ENCODE measurements around the gene NBAS. TPM values are rescaled to one million over a fixed set of nuclear protein-coding genes. Genes with fewer than 3 reads are reported as not detected.

NBAS gene
- total RNA-seq, 1 donor from 2014 or later, result 108 TPM

DNA sequence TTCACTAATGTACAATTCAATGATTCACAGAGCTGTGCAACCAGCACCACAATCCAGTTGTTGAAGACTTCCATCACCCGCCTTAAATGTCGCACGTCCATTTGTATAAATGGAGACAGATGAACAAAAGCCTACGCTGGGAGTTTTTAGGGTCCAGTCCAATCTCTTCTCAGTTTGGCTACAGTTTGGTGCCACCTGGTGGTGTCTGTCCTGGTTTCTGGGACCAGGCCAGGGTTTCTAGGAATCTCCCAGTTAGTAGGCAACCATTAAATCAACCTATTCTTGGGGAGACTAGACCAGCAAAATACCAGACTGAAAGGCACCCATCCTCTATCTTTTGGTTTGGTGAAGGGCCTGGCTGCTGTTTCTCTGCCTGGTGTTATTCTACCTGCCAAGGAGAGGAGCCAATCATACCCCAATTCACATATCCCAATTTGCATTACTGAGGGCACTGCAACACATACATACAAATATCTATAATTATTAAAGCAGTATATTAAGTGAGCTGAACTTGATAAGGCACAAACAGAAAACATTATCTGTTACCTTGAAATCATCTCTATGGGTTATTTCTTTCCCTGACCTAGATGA lies 27.3 kb upstream of the NBAS start:
- peak; percentile 88 for DNase-seq

DNA sequence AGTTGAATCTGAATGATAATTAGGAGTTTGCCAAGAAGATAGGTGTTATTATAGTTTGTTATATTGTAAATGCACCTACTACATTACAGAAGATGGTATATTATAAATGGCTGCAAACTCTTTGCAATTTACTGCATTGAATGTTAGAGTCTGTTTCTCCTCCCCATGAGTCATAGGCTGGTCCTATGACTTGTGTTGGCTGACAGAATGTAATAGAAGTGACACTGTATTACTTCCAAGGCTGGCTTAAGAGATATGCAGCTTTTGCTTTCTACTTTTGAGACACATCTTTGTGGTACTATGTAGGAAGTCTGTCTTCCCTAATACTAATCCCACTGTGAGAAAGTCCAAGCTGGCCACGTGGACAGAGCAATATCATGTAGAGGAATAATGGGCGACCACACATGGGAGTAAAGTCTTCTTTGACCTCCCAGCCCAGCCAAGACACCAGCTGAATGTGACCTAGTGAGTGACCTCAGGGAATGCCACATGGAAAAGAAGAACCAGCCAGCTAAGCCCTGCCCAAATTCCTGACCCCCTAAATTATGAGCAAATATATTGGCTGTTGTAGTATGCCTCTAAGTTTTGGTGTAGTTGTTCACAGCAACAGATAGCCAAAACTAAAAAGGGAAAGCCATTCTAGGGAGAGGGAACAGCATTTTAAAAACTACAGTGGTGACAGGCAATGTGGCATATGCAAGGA lies 23.8 kb upstream of the NBAS start:
- peak; percentile 15 for DNase-seq

DNA sequence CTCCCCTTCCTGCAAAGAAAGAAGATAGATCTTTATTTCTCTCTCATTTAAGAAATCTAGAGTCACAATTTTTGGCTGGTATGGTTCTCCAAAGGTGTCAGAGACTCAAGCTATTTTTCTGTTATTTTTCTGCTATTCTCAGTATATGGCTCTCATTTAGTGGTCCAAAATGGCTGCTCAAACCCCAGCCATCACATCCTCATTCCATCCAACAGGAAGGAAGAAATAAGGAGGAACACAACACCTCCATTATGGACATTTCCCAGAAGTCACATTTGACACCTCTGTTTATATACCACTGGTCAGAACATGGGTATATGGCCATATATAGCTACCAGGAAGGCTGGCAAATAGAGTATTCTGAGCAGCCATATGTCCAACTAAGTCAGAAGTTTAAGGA lies 23.2 kb upstream of the NBAS start:
- DNase-seq, result no peak

DNA sequence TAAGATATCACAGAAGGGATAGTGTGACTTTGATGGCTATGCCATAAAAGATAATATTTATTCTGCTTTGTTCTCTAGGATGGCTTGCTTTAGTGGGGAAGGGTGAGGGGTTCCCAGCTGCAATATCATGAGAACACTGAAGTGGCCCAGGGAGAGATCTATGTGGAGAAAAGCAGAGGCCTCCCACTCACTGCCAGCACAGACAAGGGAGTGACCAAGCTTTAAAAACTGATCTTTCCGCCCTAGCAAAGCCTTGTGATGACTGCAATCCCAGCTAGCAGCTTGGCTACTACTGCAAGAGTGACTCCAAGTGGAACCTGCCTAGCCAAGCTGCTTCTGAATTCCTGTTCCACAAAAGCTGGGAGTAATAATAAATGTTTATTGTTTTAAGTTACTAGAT lies 22.7 kb upstream of the NBAS start:
- DNase-seq, result no peak

DNA sequence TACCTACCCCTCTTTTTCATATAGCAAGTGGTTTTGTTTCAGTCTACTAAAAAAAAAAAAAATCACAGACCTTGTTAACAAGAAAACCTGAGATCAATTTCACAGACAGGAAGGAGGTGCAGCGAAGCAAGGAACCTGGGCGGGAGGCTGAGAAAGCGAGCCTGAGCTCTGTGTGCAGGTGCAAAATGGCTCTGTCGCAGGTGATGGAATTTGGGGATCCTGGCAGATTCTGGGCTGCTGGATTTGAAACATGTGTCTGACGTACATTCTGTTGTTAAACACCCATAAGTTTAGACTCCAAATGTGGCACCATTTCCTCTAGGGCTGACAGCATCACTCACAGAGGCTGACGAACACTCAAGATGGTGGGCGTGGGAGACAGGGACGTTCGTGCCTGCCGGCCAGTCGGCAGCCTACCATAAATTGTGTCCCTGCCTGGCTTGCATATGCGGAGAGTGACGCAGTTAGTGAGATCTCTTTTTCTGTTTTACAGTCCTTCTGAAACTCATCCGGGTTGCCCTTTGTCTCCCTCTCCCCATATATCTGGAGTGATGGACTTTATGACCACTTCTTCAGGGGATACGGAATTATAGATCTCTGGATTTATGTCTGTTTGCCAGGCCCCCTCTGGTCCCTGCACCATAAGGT lies 21.7 kb upstream of the NBAS start:
- DNase-seq, result no peak

DNA sequence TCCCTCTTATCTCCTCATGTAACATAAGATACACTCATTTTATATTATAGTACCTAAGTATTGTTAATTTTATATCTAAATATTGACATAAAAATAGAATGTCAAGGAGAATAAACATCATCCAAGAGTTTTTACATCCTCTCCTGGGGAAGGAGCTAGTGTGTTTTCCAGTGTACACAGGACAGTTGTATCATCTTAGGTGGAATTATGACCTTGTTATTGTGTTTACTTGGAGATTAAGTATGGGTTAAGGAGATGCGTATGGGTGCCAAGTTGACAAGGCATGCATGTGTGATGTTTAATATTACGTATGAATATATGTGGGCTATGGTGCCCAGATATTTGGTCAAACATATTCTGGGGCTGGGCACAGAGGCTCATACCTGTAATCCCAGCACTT lies 19.3 kb upstream of the NBAS start:
- no peak for DNase-seq

DNA sequence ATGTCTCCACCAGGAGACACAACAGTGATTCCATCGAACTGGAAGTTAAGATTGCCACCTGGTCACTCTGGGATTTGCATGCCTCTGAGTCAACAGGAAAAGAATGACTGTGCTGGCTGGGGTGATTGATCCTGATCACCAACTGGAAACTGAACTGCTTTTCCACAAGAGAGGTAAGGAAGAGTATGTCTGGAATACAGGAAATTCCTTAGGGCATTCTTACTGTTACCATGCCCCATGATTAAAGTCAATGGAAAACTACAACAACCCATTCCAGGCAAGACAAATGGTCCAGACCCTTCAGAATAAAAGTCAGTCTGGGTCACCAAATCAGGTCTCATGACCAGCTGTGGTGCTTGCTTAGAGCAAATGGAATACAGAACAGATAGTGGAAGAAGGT lies 18.5 kb upstream of the NBAS start:
- DNase-seq, result peak; percentile 91

DNA sequence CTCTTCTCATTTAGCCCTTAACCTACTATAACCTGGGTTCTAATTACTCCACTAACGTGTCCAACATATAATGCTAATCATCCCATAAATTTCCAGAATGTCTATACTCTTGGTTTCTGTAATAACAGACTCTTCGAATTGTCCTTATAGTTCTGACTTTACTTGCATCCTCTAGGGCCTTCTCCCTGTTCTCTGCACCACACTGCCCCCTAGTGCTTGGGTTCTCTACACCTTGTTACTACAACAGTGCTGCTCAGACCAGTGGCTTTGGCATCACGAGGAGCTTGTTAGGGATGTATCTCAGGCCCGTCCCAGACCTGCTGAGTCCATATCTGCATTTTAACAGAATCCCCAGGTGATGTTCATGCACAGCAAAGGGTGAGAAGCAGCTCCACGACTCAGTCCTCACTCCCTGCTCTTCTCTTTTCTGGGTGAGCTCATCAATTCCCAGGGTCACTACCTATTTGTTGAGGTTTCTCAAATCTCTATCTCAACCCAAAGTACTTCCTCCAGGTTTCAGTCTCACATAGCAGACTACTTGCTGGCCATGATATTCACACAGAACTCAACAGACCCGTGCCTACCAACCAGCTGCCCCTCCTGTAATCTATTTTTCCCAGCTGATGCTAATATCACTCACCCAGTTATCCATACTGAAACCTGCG lies 16.1 kb upstream of the NBAS start:
- peak; percentile 94 for DNase-seq

DNA sequence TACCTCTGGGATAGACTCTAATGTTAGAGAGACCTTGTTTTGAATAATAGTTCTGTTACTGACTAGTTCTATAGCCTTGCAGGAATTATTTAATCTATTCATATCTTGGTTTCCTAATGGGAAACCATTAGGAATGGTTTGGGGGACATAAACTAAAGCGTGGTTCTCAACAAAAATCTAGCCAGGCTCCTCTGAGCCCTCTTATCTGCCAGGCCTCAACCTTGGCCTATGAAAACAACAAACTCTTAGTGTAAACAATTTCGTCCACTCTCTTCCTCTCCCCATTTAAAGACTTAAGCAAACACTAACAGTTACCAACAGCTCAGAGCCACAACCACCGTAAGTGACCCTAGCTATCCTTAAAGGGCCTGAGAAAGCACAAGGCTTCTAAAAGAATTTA lies 10.6 kb upstream of the NBAS start:
- DNase-seq, result no peak

DNA sequence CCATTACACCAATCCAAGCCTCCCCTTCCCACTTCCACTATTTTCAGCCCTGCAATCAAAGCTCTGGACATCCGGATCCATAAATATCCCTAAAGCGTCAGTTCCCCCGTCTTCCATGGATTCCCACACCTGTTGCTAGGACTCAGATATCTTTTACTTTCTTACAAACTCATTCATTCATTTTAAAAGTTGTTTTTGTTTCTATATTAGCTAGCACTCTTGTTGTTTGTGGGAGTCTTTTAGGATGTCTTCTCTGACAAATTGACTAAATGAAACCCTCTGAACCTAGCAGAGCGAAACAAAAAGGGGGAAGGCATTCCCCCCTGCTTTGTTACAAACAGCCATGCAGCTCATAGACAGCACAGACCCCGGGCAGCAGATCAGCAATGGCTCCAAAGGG lies 9.0 kb upstream of the NBAS start:
- DNase-seq, result no peak

DNA sequence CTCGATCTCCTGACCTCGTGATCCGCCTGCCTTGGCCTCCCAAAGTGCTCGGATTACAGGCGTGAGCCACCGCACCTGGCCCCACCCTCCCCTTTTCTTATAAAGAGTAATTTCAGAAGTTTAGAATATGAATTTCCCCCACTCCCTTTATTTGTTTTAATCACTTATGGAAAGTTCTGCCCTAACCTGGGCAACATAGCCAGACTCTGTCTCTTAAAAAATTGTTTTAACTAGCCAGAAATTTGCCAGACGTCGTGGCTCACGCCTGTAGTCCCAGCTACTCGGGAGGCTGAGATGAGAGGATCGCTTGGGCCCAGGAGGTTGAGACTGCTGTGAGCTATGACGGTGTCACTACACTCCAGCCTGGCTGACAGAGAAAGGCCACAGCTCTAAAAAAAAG lies 7.7 kb upstream of the NBAS start:
- no peak for DNase-seq

DNA sequence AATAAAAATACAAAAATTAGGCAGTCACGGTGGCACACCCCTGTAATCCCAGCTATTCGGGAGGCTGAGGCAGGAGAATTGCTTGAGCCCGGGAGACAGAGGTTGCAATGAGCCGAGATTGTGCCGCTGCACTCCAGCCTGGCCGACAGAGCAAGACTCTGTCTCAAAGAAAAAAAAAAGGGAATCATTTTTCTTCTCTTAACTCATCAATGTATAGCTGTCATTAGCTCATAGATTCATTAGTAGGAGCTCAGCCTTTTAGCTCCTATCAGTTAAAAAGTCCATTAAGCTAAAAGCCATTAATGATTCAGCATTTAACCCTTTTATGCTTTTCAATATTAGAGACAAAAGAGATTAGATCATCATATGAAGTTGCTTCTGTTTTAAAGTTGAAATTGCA lies 5.8 kb upstream of the NBAS start:
- DNase-seq, result no peak

DNA sequence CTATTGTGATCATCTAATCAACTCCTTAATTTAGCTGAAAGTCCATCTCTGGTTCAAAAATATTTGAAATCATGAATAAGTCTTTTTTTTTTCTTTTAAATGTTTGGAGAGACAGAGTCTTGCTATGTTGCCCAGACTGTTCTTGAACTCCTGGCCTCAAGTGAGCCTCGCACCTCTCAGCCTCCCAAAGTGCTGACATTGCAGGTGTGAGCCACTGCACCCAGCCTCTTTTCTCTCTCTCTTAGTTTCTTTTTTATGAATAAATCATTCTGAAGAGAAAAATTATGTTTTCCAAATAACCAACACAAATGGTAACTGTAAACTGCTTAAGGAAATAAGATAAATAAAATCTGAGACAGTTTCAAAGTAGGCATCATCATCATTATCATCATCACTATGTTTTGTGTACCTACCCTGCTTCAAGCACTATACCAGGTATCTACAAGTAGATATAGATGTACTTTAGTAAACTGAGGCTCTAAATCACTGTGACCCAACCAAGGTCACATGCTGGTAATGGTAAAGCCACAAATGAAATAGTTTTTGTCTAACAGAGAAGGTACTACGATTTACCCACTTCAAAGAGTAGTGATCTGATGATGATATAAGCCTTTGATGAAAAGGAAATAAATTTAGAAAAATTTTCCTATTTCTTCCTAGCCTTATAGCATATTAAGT lies 5.0 kb upstream of the NBAS start:
- no peak for DNase-seq

DNA sequence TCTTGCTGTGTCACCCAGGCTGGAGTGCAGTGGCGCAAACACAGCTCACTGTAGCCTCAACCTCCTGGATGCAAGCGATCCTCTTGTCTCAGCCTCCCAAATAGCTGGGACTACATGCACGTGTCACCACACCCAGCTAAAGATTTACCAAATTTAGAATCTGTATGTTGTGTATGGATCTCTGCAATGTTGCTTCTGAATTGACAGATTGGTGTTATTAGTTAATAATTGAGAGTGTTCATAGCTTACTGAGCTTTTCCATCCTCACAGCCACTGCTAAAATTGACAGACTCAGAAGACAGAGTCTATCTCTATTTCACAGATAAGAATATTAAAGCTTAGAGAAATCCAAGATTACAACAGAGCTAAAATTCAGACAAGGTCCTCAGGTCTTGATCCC lies 4.3 kb upstream of the NBAS start:
- DNase-seq, result no peak

DNA sequence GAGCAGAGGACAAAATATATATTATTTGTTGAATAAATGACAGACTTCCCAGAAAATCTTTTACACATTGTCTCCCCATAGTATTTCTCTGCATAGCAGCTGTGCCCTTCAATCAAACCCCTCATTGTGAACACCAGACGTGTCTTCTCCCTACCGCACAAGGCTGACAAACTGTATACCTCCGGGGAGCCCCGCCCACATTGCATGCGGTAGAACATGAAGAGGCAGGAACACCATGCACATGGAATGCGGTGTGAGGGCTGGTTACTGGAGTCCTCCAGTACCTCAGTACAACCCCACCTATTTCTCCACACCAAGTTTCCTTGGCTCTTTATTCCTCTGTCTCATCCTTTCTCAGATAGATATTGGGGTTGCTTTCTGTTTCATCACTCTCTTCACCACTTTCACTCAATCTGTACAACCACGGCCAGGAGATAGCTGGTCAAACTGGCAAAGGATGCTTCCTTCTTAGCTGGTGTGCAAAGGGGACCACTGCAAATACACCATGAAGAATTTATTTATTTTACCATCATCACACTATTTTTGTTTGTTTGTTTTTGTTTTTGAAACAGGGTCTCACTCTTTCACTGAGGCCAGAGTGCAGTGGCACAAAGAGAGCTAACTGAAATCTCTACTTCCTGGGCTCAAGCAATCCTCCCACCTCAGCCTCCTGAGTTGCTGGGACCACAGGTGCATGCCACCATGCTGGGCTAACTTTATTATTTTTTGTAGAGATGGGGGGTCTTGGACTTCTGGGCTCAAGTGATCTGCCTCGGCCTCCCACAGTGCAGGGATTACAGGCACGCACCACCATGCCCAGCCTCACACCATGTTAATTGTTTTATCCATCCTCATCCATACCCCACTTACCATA lies 2.3 kb upstream of the NBAS start:
- no peak for DNase-seq

DNA sequence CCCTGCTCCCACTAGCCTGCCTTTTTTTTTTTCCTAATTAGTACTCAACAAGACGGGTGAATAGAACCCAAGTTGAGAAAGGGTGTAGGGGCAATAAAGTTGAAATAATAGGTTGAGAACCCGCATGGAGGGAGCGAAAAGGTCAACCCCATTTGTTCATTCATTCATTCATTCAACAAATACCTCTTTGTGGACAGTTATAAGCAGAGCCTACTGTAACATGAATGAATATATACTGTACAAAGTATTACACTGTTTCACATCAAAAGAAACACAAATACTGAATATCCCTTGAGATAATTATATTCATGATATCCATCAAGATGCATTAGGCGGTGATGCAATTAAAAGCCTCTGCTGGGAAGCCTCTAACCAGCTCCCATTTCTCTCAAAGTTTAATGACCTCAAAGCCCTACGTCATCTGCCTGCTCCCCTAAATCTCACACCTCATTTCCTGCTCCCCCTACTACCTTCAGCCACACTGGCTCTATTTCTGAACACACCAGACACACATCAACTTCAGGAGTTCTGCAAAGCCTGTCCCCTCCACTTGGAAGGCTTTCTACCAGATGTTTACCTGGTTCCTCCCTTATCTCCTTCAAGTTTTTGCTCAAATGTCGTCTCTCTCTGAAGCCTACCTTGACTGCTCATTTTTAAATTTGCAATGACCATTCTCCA lies 1.4 kb upstream of the NBAS start:
- no peak for DNase-seq

DNA sequence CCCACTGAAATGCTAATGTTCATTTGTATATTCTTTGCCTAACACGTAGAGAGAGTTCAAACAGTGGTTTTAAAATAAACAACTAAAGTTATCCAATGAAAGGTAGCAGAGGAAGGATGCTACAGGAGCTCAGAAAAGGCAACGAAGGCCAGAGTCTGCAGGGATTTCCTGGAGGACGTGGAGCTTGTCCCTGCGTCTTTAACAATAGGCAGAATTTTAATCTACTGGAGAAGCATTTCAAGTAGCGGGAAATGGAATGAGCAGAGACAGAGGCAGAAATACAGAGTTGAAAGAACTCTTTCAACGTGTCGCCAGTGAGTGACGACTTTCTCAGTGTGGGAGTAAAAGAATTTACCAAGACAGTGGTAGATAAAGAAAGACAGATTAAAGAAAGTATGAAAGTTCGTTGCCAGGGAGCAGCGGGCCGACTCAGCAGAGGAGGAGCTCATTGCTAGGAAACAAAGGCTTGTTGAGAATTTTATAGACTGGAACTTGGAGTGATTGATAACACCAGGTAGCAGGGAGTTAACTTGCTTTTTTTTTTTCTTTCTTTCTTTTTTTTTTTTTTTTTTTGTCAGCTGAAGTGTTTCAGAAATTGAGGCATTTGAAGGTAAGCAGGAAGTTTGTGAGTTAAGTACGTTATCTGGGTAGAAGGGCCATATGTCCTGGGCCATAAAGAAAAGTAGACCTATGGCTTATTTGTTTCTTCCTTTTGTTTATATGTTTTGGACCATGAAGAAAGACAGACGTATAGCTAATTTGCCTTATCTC lies 625 bp upstream of the NBAS start:
- peak; percentile 58 for DNase-seq

DNA sequence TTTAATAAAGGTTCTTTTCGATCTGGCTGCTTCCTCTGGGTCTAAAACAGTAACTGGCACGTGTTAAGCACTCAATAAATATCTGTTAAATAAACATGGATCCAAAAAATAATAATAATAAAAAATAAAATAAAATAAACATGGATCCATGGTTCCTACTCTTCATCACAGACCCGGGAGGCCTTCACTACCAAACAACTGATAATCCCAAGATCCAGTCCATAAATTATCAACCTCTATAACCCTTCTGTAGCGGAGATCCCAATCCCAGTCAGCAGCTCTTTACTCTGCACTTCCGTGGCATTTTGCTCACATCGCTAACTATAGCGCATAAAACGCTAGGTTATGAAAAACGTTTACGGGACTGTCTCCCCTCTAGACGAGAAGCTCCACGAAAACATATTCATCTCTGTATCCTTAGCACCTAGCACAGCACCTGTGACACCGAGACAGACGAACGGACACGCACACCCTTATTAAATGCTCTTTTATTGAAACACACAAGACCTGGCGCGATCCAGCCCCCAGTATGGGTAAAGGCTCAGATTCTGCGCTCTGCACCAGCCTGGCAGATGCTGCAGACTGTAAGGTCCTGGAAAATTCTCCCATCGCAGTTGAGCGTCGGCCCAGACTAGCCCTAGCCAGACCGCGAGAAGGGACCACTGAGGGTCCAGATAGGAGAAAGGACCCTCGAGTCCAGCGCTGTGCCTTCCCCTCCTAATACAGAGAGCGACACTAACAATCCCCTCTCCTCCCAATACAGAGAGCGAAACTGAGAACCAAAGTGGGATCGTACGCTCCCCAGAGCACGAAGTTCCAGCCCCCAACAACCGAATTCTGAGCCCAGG lies 770 bp downstream of the NBAS start:
- peak; percentile 60 for DNase-seq

DNA sequence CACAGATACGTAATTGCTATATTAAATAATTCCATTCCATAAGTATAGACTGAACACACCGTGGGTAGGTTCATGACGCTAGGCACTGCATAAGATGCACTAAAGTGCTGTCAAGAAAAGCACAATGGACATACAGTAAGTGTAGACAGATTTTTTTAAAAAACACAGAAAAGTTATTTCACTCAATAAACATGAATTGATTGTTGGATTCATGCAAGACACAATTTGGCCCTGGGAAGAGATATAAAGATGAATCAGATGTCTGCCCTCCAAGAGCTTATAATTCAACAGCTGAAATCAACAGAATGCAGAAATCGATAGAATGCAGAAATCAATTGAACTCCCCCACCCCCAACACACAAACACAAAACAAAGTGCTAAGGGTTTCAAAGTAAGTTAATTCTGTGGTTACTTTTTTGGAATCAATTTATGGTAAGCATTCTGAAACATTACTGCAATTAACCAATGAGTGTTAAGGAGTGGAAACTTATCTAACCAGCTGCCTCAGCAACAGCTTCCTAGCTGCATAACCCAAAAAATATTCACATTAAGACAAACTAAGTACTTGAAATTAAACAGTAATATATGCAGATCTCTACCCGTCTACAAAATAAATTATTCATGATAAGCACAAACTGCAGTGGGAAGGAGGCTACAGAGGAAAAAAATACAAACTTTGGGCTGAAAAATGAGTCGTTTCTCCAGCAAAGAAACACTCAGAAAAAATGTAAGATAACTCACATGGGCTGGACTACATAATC lies 1.6 kb downstream of the NBAS start:
- no peak for DNase-seq

Measured in dermis blood vessel endothelial cell (primary cell).